ENCODE results near the gene GRIA4. TPM values are rescaled to one million over a fixed set of nuclear protein-coding genes. Genes with fewer than 3 reads are reported as not detected.

Gene GRIA4
- total RNA-seq, 4 donors from 2014 or later: not detected

DNA sequence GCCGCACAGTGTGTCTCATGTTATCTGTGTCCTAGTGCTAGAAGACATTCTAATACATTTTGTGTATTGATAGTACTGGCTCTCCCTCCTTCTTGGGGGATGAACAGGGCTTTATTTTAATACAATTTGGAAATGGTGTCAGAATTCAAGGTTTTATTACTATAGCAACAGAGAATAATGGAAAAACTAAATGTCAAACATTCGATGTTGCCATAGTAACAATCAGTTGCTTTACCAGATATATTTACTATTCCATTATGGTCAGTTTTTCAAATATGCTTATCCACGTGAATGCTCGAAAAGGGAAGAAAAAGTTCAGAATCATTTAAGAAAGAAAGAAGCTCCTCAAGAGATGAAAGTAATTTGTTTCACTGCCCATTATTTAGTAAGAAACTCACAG, 420.7 kb downstream of the GRIA4 start:
- TF ChIP-seq, protein P1, sequence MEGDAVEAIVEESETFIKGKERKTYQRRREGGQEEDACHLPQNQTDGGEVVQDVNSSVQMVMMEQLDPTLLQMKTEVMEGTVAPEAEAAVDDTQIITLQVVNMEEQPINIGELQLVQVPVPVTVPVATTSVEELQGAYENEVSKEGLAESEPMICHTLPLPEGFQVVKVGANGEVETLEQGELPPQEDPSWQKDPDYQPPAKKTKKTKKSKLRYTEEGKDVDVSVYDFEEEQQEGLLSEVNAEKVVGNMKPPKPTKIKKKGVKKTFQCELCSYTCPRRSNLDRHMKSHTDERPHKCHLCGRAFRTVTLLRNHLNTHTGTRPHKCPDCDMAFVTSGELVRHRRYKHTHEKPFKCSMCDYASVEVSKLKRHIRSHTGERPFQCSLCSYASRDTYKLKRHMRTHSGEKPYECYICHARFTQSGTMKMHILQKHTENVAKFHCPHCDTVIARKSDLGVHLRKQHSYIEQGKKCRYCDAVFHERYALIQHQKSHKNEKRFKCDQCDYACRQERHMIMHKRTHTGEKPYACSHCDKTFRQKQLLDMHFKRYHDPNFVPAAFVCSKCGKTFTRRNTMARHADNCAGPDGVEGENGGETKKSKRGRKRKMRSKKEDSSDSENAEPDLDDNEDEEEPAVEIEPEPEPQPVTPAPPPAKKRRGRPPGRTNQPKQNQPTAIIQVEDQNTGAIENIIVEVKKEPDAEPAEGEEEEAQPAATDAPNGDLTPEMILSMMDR (IDR thresholded peaks at IDR 0.05): no peak
- no peak for TF ChIP-seq POLR2A (IDR thresholded peaks at IDR 0.05)
- Histone ChIP-seq H3K9me3 (no peaks in the 10 kb centered on the region), H3K36me3 (no peaks in the 10 kb centered on the region), H3K27me3 (peaks cover 0 to 11% (median 0%) of the 10 kb centered on the region in 4 donors), H3K27ac (no peak overlapping the region), H3K4me3 (no peak overlapping the region), H3K4me1 (no peaks in the 10 kb centered on the region)
- no peak for DNase-seq
- intact Hi-C loops (cut with DNase I): no loop called here
- WGBS, 2 donors: 64 to 65% methylated on average over 4 of the region's 4 CpGs

DNA sequence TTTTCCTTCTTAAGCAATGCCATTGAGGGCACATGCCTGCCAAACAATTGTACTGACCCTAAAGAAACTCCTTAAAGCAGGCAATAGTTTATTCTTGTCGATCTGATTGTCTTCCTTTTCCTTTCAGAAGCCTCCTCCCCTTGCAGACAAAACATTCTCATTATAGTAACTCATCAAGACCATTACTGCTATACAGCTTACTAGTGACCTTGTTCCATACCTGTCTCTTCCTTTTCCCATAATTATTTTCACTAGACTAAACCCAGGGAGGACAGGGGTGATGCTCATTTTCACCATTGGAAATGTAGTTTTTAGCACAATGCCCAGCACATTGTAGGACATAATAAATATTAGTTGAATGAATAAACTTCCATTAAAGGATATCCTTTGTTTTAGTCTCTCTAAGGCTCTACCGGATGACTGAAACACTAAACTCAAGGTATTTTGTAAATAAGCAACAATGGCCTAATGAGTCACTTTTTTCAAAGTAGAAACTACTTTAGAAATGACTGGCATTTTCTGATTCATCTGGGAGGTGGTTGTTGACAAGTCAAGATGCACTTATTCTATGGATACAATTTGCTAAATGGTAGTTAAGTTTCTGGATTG, 421.4 kb downstream of the GRIA4 start:
- WGBS, 2 donors: 18 to 25% methylated on average over 2 of the region's 2 CpGs
- no peaks in the 10 kb centered on the region for H3K4me1 ChIP-seq
- H3K27ac ChIP-seq: peak overlapping the region in 2 of 4 donors; percentile 13 to 29
- intact Hi-C loops (cut with DNase I): no loop called here
- no peaks in the 10 kb centered on the region for H3K36me3 ChIP-seq
- peaks cover 0 to 11% (median 0%) of the 10 kb centered on the region in 4 donors for H3K27me3 ChIP-seq
- no peak overlapping the region for H3K4me3 ChIP-seq
- H3K9me3 ChIP-seq: no peaks in the 10 kb centered on the region
- no peak for DNase-seq
- TF ChIP-seq POLR2A (IDR thresholded peaks at IDR 0.05): no peak
- TF ChIP-seq, protein P1 (IDR thresholded peaks at IDR 0.05): no peak

Small RNA genes lying within 50 kb of the gene (small RNA-seq; reads per million reads assigned to genes)
- 0 reads per million in 4 donors for gene RNU4-55P
- gene RNU6-277P: 0 reads per million in 4 donors
